Measurements from ENCODE around the gene SMG6.

- TF ChIP-seq EZH2 (IDR thresholded peaks at IDR 0.05; ENCODE audit: borderline replicate concordance, low read depth, low read length, poor library complexity, severe bottlenecking): no peak
- TF ChIP-seq, protein P1, sequence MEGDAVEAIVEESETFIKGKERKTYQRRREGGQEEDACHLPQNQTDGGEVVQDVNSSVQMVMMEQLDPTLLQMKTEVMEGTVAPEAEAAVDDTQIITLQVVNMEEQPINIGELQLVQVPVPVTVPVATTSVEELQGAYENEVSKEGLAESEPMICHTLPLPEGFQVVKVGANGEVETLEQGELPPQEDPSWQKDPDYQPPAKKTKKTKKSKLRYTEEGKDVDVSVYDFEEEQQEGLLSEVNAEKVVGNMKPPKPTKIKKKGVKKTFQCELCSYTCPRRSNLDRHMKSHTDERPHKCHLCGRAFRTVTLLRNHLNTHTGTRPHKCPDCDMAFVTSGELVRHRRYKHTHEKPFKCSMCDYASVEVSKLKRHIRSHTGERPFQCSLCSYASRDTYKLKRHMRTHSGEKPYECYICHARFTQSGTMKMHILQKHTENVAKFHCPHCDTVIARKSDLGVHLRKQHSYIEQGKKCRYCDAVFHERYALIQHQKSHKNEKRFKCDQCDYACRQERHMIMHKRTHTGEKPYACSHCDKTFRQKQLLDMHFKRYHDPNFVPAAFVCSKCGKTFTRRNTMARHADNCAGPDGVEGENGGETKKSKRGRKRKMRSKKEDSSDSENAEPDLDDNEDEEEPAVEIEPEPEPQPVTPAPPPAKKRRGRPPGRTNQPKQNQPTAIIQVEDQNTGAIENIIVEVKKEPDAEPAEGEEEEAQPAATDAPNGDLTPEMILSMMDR (conservative IDR thresholded peaks at IDR 0.05; ENCODE audit: low read depth, low read length): no peak; the same call in 1 of the 2 replicates
Measured at GRCh38 chr17:2028737-2029136, 274.8 kb downstream of the SMG6 start.
